Subcutaneous adipose tissue (tissue), 4 donors: Measurements from ENCODE around the gene ZNF618. TPM values are rescaled to one million over a fixed set of nuclear protein-coding genes. Genes with fewer than 3 reads are reported as not detected.

ENCODE experiments used
- total RNA-seq, 4 donors: library from RNA; depleted of rRNA; stranded (reverse); fragments of >200 nt; gene quantifications; one replicate each; pipeline ENCODE4 v1.1.0, GENCODE V29; 2016
- TF ChIP-seq, protein P1 (sequence below): fragments of 450-650 bp; IDR thresholded peaks from one replicate; pipeline ENCODE4 v1.5.1; 2016; ENCODE audit warnings: low read depth, mild to moderate bottlenecking, control low read depth, antibody characterized with exemption, moderate library complexity

The ZNF618 gene
- total RNA-seq, 4 donors from 2014 or later = 3.7 to 7.7 (median 4.4) TPM

- TF ChIP-seq, protein P1, sequence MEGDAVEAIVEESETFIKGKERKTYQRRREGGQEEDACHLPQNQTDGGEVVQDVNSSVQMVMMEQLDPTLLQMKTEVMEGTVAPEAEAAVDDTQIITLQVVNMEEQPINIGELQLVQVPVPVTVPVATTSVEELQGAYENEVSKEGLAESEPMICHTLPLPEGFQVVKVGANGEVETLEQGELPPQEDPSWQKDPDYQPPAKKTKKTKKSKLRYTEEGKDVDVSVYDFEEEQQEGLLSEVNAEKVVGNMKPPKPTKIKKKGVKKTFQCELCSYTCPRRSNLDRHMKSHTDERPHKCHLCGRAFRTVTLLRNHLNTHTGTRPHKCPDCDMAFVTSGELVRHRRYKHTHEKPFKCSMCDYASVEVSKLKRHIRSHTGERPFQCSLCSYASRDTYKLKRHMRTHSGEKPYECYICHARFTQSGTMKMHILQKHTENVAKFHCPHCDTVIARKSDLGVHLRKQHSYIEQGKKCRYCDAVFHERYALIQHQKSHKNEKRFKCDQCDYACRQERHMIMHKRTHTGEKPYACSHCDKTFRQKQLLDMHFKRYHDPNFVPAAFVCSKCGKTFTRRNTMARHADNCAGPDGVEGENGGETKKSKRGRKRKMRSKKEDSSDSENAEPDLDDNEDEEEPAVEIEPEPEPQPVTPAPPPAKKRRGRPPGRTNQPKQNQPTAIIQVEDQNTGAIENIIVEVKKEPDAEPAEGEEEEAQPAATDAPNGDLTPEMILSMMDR = no peak
These were observed 183.1 kb downstream of the ZNF618 start for GRCh38 chr9:114059047-114059803.

- TF ChIP-seq, protein P1 = no peak
These were observed 184.0 kb downstream of the ZNF618 start for GRCh38 chr9:114060070-114060469.

GRCh38 chr9:114060711-114061110 lies 184.6 kb downstream of the ZNF618 start:
- TF ChIP-seq, protein P1 = no peak

- TF ChIP-seq, protein P1 = no peak
These were observed 185.2 kb downstream of the ZNF618 start for GRCh38 chr9:114061292-114061691.

DNA sequence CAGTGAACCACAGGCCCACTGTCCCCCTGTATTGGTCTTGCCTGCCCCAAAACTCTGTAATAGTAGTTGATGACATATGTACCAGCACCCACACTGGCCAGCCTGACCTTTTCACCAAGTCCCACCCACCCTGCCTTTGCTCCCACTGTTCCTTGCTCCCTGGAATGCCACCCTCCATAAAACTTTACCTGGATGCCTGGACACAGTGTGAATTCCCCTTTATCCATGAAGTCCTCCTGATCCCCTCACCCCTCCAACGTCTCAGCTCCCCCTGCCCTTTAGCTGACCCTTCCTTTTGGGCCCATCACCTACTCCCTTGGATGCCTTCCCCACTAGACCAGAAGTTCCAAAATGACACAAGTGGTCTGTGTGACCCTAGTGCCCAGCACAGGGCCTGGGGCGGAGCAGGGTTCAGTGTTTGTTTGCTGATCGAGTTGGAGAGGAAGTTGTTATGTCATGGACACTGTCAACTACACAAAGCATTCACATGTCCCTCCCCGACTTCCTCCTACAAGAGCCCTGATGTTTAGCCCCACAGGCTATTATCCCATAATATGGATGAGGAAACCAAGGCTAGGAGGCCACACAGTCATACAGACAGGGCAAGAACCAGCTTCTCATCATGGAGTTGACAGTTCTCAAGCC lies 185.8 kb downstream of the ZNF618 start:
- TF ChIP-seq, protein P1 = no peak

DNA sequence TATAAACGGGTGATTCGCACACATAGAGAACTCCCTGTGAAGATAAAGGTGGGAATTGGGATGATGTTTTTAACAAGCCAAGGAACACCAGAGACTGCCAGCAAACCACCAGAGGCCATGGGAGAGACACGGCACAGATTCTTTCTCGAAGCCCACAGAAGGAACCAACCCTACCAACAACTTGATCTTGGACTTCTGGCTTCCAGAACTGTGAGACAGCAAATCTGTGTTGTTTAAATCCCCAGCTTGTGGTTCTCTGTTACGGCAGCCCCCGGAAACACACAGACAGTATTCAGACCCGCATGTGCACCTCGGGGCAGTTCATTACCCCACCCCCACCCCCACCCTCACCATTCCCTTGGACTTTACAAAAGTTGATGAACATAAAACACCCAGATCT lies 189.2 kb downstream of the ZNF618 start:
- TF ChIP-seq, protein P1 = no peak

GRCh38 chr9:114069476-114070187 lies 193.5 kb downstream of the ZNF618 start:
- TF ChIP-seq, protein P1 = no peak
